Measurements from ENCODE around the gene DGKI.

The DGKI gene

GRCh38 chr7:137611606-137612005 lies 235.2 kb downstream of the DGKI start:
- TF ChIP-seq CTCF (conservative IDR thresholded peaks at IDR 0.05; ENCODE audit: low read length), result no peak
- no peak overlapping the region for H3K4me3 ChIP-seq (ENCODE audit: low read length)

GRCh38 chr7:137609500-137609899 lies 237.3 kb downstream of the DGKI start:
- no peak overlapping the region for H3K4me3 ChIP-seq (ENCODE audit: low read length)
- DNase-seq (ENCODE audit: low read depth), result peak; percentile 24
- no peak for TF ChIP-seq CTCF (conservative IDR thresholded peaks at IDR 0.05; ENCODE audit: low read length)

More at GRCh38 chr7:137611606-137612005, 235.2 kb downstream of the DGKI start:
- DNase-seq (ENCODE audit: low read depth), result no peak

- peak; percentile 53 for TF ChIP-seq CTCF (conservative IDR thresholded peaks at IDR 0.05; ENCODE audit: low read length)
- peak; percentile 74 for DNase-seq (ENCODE audit: low read depth)
- H3K4me3 ChIP-seq (ENCODE audit: low read length), result no peak overlapping the region
Observed at GRCh38 chr7:137606061-137606674, 240.6 kb downstream of the DGKI start.

GRCh38 chr7:137603043-137603442 lies 243.7 kb downstream of the DGKI start:
- TF ChIP-seq CTCF (conservative IDR thresholded peaks at IDR 0.05; ENCODE audit: low read length), result no peak
- DNase-seq (ENCODE audit: low read depth), result no peak
- no peak overlapping the region for H3K4me3 ChIP-seq (ENCODE audit: low read length)

- no peak overlapping the region for H3K4me3 ChIP-seq (ENCODE audit: low read length)
- DNase-seq (ENCODE audit: low read depth), result no peak
- no peak for TF ChIP-seq CTCF (conservative IDR thresholded peaks at IDR 0.05; ENCODE audit: low read length)
Observed at GRCh38 chr7:137601642-137602041, 245.1 kb downstream of the DGKI start.

- TF ChIP-seq CTCF (conservative IDR thresholded peaks at IDR 0.05; ENCODE audit: low read length), result no peak
- DNase-seq (ENCODE audit: low read depth), result no peak
- H3K4me3 ChIP-seq (ENCODE audit: low read length), result no peak overlapping the region
Observed at GRCh38 chr7:137597856-137598255, 248.9 kb downstream of the DGKI start.

- H3K4me3 ChIP-seq (ENCODE audit: low read length), result no peak overlapping the region
- TF ChIP-seq CTCF (conservative IDR thresholded peaks at IDR 0.05; ENCODE audit: low read length), result no peak
- no peak for DNase-seq (ENCODE audit: low read depth)
Observed at GRCh38 chr7:137593115-137593711, 253.6 kb downstream of the DGKI start.
